ENCODE measurements around the gene SASH3.

DNA sequence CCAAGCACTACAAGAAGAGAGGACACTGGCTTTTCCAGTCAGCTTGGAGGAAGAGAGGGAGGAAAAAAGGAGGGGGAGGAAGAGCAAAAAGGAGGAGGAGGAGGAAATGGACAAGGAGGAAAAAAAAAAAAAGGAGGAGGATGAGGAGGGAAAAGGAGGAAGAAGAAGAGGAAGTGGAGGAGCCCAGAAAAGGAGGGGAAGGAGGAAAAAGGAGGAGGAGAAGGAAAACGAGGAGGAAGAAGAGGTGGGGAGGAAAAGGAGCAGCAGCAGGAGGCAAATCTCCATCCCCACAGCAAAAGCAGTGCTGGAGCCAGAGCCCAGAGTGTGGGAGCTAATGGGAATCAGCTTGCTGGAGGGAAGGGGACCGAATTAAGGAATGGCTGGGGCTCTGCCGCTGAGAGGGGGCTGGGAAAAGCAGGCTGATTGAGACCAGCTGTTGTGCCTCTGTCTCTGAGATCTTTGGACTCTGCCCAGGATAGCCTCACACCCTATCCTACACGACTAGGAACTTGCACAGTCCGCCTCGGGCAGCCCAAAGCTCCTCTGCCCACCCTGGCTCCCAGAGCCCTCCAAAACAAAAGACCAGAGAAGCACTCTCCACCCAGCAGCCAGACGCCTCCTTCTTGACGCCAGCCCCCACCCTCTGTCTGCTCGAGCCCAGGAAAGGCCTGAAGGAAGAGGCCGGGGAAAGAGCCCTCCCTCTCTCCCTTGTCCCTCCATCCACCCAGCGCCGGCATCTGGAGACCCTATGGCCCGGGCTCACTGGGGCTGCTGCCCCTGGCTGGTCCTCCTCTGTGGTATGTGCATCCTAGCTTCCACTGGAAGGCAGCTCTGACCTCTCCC lies 41.1 kb upstream of the SASH3 start, which contains the start of gene XPNPEP2:
- TF ChIP-seq YY1 (IDR thresholded peaks at IDR 0.05; ENCODE audit: insufficient read depth, insufficient read length) (no peak), ZNF274 (IDR thresholded peaks at IDR 0.05; ENCODE audit: low read depth, low read length) (no peak), SUZ12 (IDR thresholded peaks at IDR 0.05; ENCODE audit: extremely low read depth, insufficient read depth, insufficient read length) (no peak)

All from NT2/D1 (cell line).